Measurements from ENCODE around the gene KRT14. TPM values are rescaled to one million over a fixed set of nuclear protein-coding genes. Genes with fewer than 3 reads are reported as not detected.

KRT14 gene
- polyA plus RNA-seq, 3 donors: 0.28 to 0.55 (median 0.35) TPM

DNA sequence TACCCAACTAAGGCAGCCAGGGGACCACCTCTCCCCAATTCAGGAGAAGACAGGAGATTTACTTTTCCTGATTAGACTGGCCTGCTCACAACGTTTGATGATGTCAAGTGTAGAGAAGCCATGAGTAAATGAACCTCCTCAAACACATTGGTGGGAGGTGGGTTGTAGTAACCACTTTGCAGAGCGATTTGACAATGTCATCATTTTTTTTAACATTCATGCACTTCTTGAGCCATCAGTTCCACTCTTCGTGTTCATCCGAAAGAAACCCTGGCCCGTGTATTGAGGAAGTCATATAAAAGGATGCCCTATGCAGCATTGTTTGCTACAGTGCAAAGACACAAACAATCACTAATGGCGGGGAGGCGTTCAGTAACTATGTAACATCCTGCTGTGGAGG, 53.1 kb downstream of the KRT14 start:
- no peak for DNase-seq (ENCODE audit: low read depth in 3 of 3, low spot score in 2 of 3)

DNA sequence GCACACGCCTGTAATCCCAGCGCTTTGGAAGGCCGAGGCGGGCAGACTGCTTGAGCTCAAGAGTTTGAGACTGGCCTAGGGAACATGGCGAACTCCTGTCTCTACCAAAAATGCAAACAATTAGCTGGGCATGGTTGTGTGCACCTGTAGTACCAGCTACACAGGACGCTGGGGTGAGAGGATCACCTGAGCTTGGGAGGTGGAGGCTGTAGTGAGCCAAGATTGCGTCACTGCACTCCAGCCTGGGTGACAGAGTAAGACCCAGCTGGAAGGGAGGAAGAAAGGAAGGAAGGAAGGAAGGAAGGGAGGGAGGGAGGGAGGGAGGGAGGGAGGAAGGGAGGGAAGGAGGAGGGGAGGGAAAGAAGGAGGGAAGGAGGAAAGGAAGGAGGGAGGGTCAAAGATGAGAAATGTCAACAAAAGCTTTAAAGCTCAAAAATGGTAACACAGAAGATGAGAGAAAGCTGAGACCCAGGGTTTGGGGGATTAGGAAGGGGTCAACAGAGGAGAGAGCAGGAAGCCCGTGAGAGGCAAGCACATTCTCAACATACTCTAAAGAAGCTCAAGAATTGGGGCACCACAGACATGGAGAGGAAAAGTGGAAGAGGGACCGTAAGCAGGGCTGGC, 53.6 kb downstream of the KRT14 start:
- no peak for DNase-seq (ENCODE audit: low read depth in 3 of 3, low spot score in 2 of 3)

Other genes with a start within 250 kb of the KRT14 start
- gene KRT33A, start 236.1 kb downstream of the KRT14 start, polyA plus RNA-seq (ENCODE audit: insufficient read length in 3 of 3): not detected
- not detected for gene KRT33B, start 217.1 kb downstream of the KRT14 start, polyA plus RNA-seq (ENCODE audit: insufficient read length in 3 of 3)
- not detected for gene KRT34, start 204.6 kb downstream of the KRT14 start, polyA plus RNA-seq (ENCODE audit: insufficient read length in 3 of 3)
- not detected for gene KRT31, start 189.3 kb downstream of the KRT14 start, polyA plus RNA-seq (ENCODE audit: insufficient read length in 3 of 3)
- gene KRT37, start 162.3 kb downstream of the KRT14 start, polyA plus RNA-seq (ENCODE audit: insufficient read length in 3 of 3): not detected
- not detected for gene KRT38, start 145.9 kb downstream of the KRT14 start, polyA plus RNA-seq (ENCODE audit: insufficient read length in 3 of 3)
- gene KRT32, start 119.5 kb downstream of the KRT14 start, polyA plus RNA-seq (ENCODE audit: insufficient read length in 3 of 3): not detected
- under 1 TPM in 1 of 3 donors, not detected in 2; 0.10 TPM for gene KRT35, start 105.7 kb downstream of the KRT14 start, polyA plus RNA-seq (ENCODE audit: insufficient read length in 3 of 3)
- not detected for gene KRT36, start 97.0 kb downstream of the KRT14 start, polyA plus RNA-seq (ENCODE audit: insufficient read length in 3 of 3)
- under 1 TPM in 1 of 3 donors, not detected in 2; 0.34 TPM for gene KRT13, start 81.3 kb downstream of the KRT14 start, polyA plus RNA-seq (ENCODE audit: insufficient read length in 3 of 3)
- gene KRT15, start 68.0 kb downstream of the KRT14 start, polyA plus RNA-seq (ENCODE audit: insufficient read length in 3 of 3): 1 to 10 TPM in 1 of 3 donors, under 1 TPM in 2; 0.60 to 1.3 (median 0.89) TPM
- gene KRT19, start 58.6 kb downstream of the KRT14 start, polyA plus RNA-seq (ENCODE audit: insufficient read length in 3 of 3): 100 to 1,000 TPM; 139 to 220 (median 177) TPM
- not detected for gene KRT9, start 14.8 kb downstream of the KRT14 start, polyA plus RNA-seq (ENCODE audit: insufficient read length in 3 of 3)
- gene KRT16, start 25.9 kb upstream of the KRT14 start, polyA plus RNA-seq (ENCODE audit: insufficient read length in 3 of 3): not detected
- gene KRT17, start 37.7 kb upstream of the KRT14 start, polyA plus RNA-seq (ENCODE audit: insufficient read length in 3 of 3): 1 to 10 TPM in 2 of 3 donors, under 1 TPM in 1; 0.98 to 1.6 (median 1.2) TPM
- 100 to 1,000 TPM; 766 to 777 (median 774) TPM for gene EIF1, start 102.0 kb upstream of the KRT14 start, polyA plus RNA-seq (ENCODE audit: insufficient read length in 3 of 3)
- not detected for gene GAST, start 125.4 kb upstream of the KRT14 start, polyA plus RNA-seq (ENCODE audit: insufficient read length in 3 of 3)
- 1 to 10 TPM in 1 of 3 donors, under 1 TPM in 2; 0.69 to 1.1 (median 0.98) TPM for gene HAP1, start 147.7 kb upstream of the KRT14 start, polyA plus RNA-seq (ENCODE audit: insufficient read length in 3 of 3)
- 100 to 1,000 TPM; 170 to 196 (median 178) TPM for gene JUP, start 199.8 kb upstream of the KRT14 start, polyA plus RNA-seq (ENCODE audit: insufficient read length in 3 of 3)
- gene P3H4, start 225.1 kb upstream of the KRT14 start, polyA plus RNA-seq (ENCODE audit: insufficient read length in 3 of 3): 10 to 100 TPM; 32.8 to 40.6 (median 39.3) TPM
- gene FKBP10, start 226.1 kb upstream of the KRT14 start, polyA plus RNA-seq (ENCODE audit: insufficient read length in 3 of 3): 100 to 1,000 TPM; 123 to 139 (median 125) TPM
- gene NT5C3B, start 249.3 kb upstream of the KRT14 start, polyA plus RNA-seq (ENCODE audit: insufficient read length in 3 of 3): 100 to 1,000 TPM in 2 of 3 donors, 10 to 100 TPM in 1; 99.0 to 122 (median 108) TPM